ENCODE data around the gene HTR4.

The HTR4 gene

GRCh38 chr5:148653836-148654781 lies at the start of gene HTR4:
Gene HTR4, minus strand, starts transcription at chr5:148654527. Its CDS starts 17,513 bp downstream, at chr5:148637014.
- no peak for DNase-seq
- ATAC-seq, result no peak
- Mint-ChIP-seq H3K27me3 (peaks cover 53% of the 10 kb centered on the region), H3K36me3 (ENCODE audit: low read depth) (no peaks in the 10 kb centered on the region), H3K27ac (no peak within 1 kb of the TSS), H3K4me3 (no peak within 1 kb of the TSS), H3K9me3 (no peaks in the 10 kb centered on the region), H3K4me1 (no peaks in the 10 kb centered on the region)

GRCh38 chr5:148702019-148702596 lies 47.8 kb upstream of the HTR4 start:
- Mint-ChIP-seq H3K4me1 (peaks cover 9% of the 10 kb centered on the region), H3K4me3 (no peak overlapping the region), H3K27ac (no peak overlapping the region), H3K27me3 (peaks cover 37% of the 10 kb centered on the region), H3K36me3 (ENCODE audit: low read depth) (no peaks in the 10 kb centered on the region), H3K9me3 (peaks cover 4% of the 10 kb centered on the region)
- DNase-seq, result no peak
- ATAC-seq, result no peak

GRCh38 chr5:148699028-148699427 lies 44.7 kb upstream of the HTR4 start:
- peaks cover 4% of the 10 kb centered on the region for H3K4me1 Mint-ChIP-seq
- H3K4me3 Mint-ChIP-seq, result no peak overlapping the region
- DNase-seq, result no peak
- no peaks in the 10 kb centered on the region for H3K36me3 Mint-ChIP-seq (ENCODE audit: low read depth)
- peaks cover 4% of the 10 kb centered on the region for H3K9me3 Mint-ChIP-seq
- H3K27ac Mint-ChIP-seq, result no peak overlapping the region
- ATAC-seq, result no peak
- H3K27me3 Mint-ChIP-seq, result peaks cover 31% of the 10 kb centered on the region

- H3K27ac Mint-ChIP-seq, result no peak overlapping the region
- no peak for ATAC-seq
- no peak overlapping the region for H3K4me3 Mint-ChIP-seq
- peaks cover 4% of the 10 kb centered on the region for H3K4me1 Mint-ChIP-seq
- H3K9me3 Mint-ChIP-seq, result peaks cover 4% of the 10 kb centered on the region
- no peaks in the 10 kb centered on the region for H3K36me3 Mint-ChIP-seq (ENCODE audit: low read depth)
- H3K27me3 Mint-ChIP-seq, result peaks cover 20% of the 10 kb centered on the region
- no peak for DNase-seq
Measured at GRCh38 chr5:148697809-148698196, 43.5 kb upstream of the HTR4 start.

GRCh38 chr5:148697180-148697808 lies 43.0 kb upstream of the HTR4 start:
- Mint-ChIP-seq H3K27ac (no peak overlapping the region), H3K9me3 (peaks cover 4% of the 10 kb centered on the region), H3K36me3 (ENCODE audit: low read depth) (no peaks in the 10 kb centered on the region), H3K27me3 (peaks cover 19% of the 10 kb centered on the region), H3K4me3 (no peak overlapping the region), H3K4me1 (peaks cover 4% of the 10 kb centered on the region)
- no peak for ATAC-seq
- no peak for DNase-seq

- Mint-ChIP-seq H3K4me1 (no peaks in the 10 kb centered on the region), H3K4me3 (no peak overlapping the region), H3K27me3 (peaks cover 15% of the 10 kb centered on the region), H3K36me3 (ENCODE audit: low read depth) (no peaks in the 10 kb centered on the region), H3K9me3 (peaks cover 1% of the 10 kb centered on the region), H3K27ac (no peak overlapping the region)
- DNase-seq (no peak), ATAC-seq (no peak)
Measured at GRCh38 chr5:148696187-148697036, 42.1 kb upstream of the HTR4 start.

GRCh38 chr5:148690945-148691344 lies 36.6 kb upstream of the HTR4 start:
- Mint-ChIP-seq H3K27ac (no peak overlapping the region), H3K4me1 (no peaks in the 10 kb centered on the region), H3K36me3 (ENCODE audit: low read depth) (peaks cover 2% of the 10 kb centered on the region), H3K9me3 (peaks cover 19% of the 10 kb centered on the region), H3K27me3 (peaks cover 12% of the 10 kb centered on the region), H3K4me3 (no peak overlapping the region)
- ATAC-seq (no peak), DNase-seq (no peak)

GRCh38 chr5:148688787-148689186 lies 34.5 kb upstream of the HTR4 start:
- no peak for ATAC-seq
- H3K4me1 Mint-ChIP-seq, result peaks cover 10% of the 10 kb centered on the region
- no peak overlapping the region for H3K27ac Mint-ChIP-seq
- H3K9me3 Mint-ChIP-seq, result peaks cover 19% of the 10 kb centered on the region
- no peak overlapping the region for H3K4me3 Mint-ChIP-seq
- no peak for DNase-seq
- H3K27me3 Mint-ChIP-seq, result peaks cover 12% of the 10 kb centered on the region
- H3K36me3 Mint-ChIP-seq (ENCODE audit: low read depth), result peaks cover 2% of the 10 kb centered on the region

- DNase-seq (no peak), ATAC-seq (no peak)
- H3K27me3 Mint-ChIP-seq, result peaks cover 16% of the 10 kb centered on the region
- no peak overlapping the region for H3K4me3 Mint-ChIP-seq
- H3K27ac Mint-ChIP-seq, result no peak overlapping the region
- H3K36me3 Mint-ChIP-seq (ENCODE audit: low read depth), result peaks cover 2% of the 10 kb centered on the region
- H3K4me1 Mint-ChIP-seq, result peaks cover 10% of the 10 kb centered on the region
- H3K9me3 Mint-ChIP-seq, result peaks cover 19% of the 10 kb centered on the region
Measured at GRCh38 chr5:148687871-148688270, 33.5 kb upstream of the HTR4 start.

GRCh38 chr5:148687427-148687826 lies 33.1 kb upstream of the HTR4 start:
- DNase-seq (no peak), ATAC-seq (peak; percentile 75)
- Mint-ChIP-seq H3K4me1 (peaks cover 10% of the 10 kb centered on the region), H3K27ac (no peak overlapping the region), H3K27me3 (peaks cover 17% of the 10 kb centered on the region), H3K4me3 (no peak overlapping the region), H3K36me3 (ENCODE audit: low read depth) (peaks cover 2% of the 10 kb centered on the region), H3K9me3 (peaks cover 19% of the 10 kb centered on the region)

- Mint-ChIP-seq H3K4me1 (peaks cover 10% of the 10 kb centered on the region), H3K27me3 (peaks cover 18% of the 10 kb centered on the region), H3K27ac (no peak overlapping the region), H3K9me3 (peaks cover 19% of the 10 kb centered on the region), H3K4me3 (no peak overlapping the region), H3K36me3 (ENCODE audit: low read depth) (peaks cover 2% of the 10 kb centered on the region)
- DNase-seq (no peak), ATAC-seq (no peak)
Measured at GRCh38 chr5:148686660-148687059, 32.3 kb upstream of the HTR4 start.

GRCh38 chr5:148685520-148686134 lies 31.3 kb upstream of the HTR4 start:
- H3K27me3 Mint-ChIP-seq, result peaks cover 16% of the 10 kb centered on the region
- no peak overlapping the region for H3K27ac Mint-ChIP-seq
- DNase-seq (no peak), ATAC-seq (no peak)
- peaks cover 19% of the 10 kb centered on the region for H3K9me3 Mint-ChIP-seq
- H3K4me1 Mint-ChIP-seq, result peaks cover 10% of the 10 kb centered on the region
- peaks cover 2% of the 10 kb centered on the region for H3K36me3 Mint-ChIP-seq (ENCODE audit: low read depth)
- H3K4me3 Mint-ChIP-seq, result no peak overlapping the region

GRCh38 chr5:148684528-148684927 lies 30.2 kb upstream of the HTR4 start:
- H3K27me3 Mint-ChIP-seq, result peaks cover 15% of the 10 kb centered on the region
- no peak overlapping the region for H3K4me3 Mint-ChIP-seq
- no peak overlapping the region for H3K27ac Mint-ChIP-seq
- peaks cover 10% of the 10 kb centered on the region for H3K4me1 Mint-ChIP-seq
- peaks cover 14% of the 10 kb centered on the region for H3K9me3 Mint-ChIP-seq
- peaks cover 2% of the 10 kb centered on the region for H3K36me3 Mint-ChIP-seq (ENCODE audit: low read depth)
- DNase-seq (no peak), ATAC-seq (no peak)

- Mint-ChIP-seq H3K27ac (no peak overlapping the region), H3K36me3 (ENCODE audit: low read depth) (peaks cover 2% of the 10 kb centered on the region), H3K27me3 (peaks cover 13% of the 10 kb centered on the region), H3K4me1 (peaks cover 10% of the 10 kb centered on the region), H3K9me3 (peaks cover 7% of the 10 kb centered on the region), H3K4me3 (no peak overlapping the region)
- DNase-seq, result no peak
- ATAC-seq, result no peak
Measured at GRCh38 chr5:148683651-148684050, 29.3 kb upstream of the HTR4 start.

Measured in activated naive CD8-positive, alpha-beta T cell treated with anti-CD3 and anti-CD28 coated beads, Interleukin-2, amount 50 U/mL, for 24 hours (primary cell).